Mesenteric fat pad (tissue), 1 donor: ENCODE measurements around the gene CDK5. TPM values are rescaled to one million over a fixed set of nuclear protein-coding genes. Genes with fewer than 3 reads are reported as not detected.

Experiments
- DNase-seq: peaks from one replicate; pipeline ENCODE4 v3.0.0-alpha.2; 2020; ENCODE audit warnings: low spot score
- total RNA-seq: library from RNA; stranded (reverse); fragmentation: NEBNext Ultra II Directional; extraction: Animal tissue kit (Norgen Biotek cat#: 25700); gene quantifications from one replicate; pipeline ENCODE4 v1.2.1, GENCODE V29; 2021
- donor health status: DM: yes; HTN: yes; CAD: no.

CDK5 gene
- total RNA-seq, 1 donor from 2014 or later: 7.3 TPM

GRCh38 chr7:151074817-151075661, 17.3 kb upstream of the CDK5 start:
- no peak for DNase-seq

GRCh38 chr7:151073990-151074389, 16.3 kb upstream of the CDK5 start:
- DNase-seq: no peak

GRCh38 chr7:151071032-151071866, 13.6 kb upstream of the CDK5 start:
- no peak for DNase-seq

GRCh38 chr7:151070574-151070960, 12.9 kb upstream of the CDK5 start:
- DNase-seq: no peak

GRCh38 chr7:151069841-151070573, 12.3 kb upstream of the CDK5 start:
- DNase-seq: no peak

- DNase-seq: no peak
Measured at GRCh38 chr7:151068069-151068773, 10.5 kb upstream of the CDK5 start.

- no peak for DNase-seq
Measured at GRCh38 chr7:151066273-151066974, 8.7 kb upstream of the CDK5 start.

GRCh38 chr7:151065516-151065915, 7.8 kb upstream of the CDK5 start:
- no peak for DNase-seq

GRCh38 chr7:151064993-151065392, 7.3 kb upstream of the CDK5 start:
- DNase-seq: no peak

GRCh38 chr7:151064454-151064853, 6.8 kb upstream of the CDK5 start:
- DNase-seq: no peak

- no peak for DNase-seq
Measured at GRCh38 chr7:151063212-151063561, 5.5 kb upstream of the CDK5 start.

GRCh38 chr7:151062399-151063211, 4.9 kb upstream of the CDK5 start:
- DNase-seq: no peak

- no peak for DNase-seq
Measured at GRCh38 chr7:151062111-151062398, 4.4 kb upstream of the CDK5 start.

- no peak for DNase-seq
Measured at GRCh38 chr7:151061213-151062110, 3.8 kb upstream of the CDK5 start.

GRCh38 chr7:151060416-151061212, 2.9 kb upstream of the CDK5 start:
- no peak for DNase-seq

GRCh38 chr7:151060113-151060415, 2.4 kb upstream of the CDK5 start:
- DNase-seq: no peak

- peak; percentile 94 for DNase-seq
Measured at GRCh38 chr7:151059367-151060112, 1.8 kb upstream of the CDK5 start, which contains the start of gene SLC4A2. Gene SLC4A2, plus strand, starts transcription at chr7:151059589. Its CDS starts 2,399 bp downstream, at chr7:151061988.
